ENCODE results near the gene C21orf91. TPM values are rescaled to one million over a fixed set of nuclear protein-coding genes. Genes with fewer than 3 reads are reported as not detected.

Gene C21orf91
- total and polyA plus RNA-seq, 2 experiments from 2014 or later, result 10.9 to 20.0 TPM

DNA sequence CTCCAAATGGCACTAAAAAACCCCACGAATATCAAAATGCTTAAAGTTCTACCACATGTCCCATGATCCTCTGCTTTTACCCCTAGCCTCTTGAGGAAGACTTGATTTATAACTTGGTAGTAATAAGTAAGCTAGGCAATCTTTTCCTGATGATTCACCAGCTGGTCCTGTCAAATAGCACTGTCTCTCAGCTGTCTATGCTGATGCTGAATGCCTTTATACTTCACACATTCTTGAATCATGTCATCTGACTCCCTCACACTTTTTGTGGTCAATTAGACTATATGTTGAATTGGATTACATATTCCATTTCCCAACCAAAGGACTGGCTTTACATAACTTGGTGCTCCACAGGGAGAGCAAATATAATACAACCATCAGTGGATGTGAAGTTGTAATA, 16.6 kb downstream of the C21orf91 start:
- TF ChIP-seq POLR2AphosphoS5 (IDR thresholded peaks at IDR 0.05; ENCODE audit: low read depth), result no peak
- TF ChIP-seq ZNF331 (CRISPR knock-in tag; IDR thresholded peaks at IDR 0.05; ENCODE audit: low read depth), result no peak
- TF ChIP-seq, protein P1, sequence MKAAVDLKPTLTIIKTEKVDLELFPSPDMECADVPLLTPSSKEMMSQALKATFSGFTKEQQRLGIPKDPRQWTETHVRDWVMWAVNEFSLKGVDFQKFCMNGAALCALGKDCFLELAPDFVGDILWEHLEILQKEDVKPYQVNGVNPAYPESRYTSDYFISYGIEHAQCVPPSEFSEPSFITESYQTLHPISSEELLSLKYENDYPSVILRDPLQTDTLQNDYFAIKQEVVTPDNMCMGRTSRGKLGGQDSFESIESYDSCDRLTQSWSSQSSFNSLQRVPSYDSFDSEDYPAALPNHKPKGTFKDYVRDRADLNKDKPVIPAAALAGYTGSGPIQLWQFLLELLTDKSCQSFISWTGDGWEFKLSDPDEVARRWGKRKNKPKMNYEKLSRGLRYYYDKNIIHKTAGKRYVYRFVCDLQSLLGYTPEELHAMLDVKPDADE (IDR thresholded peaks at IDR 0.05), result no peak
- TF ChIP-seq, protein P2, sequence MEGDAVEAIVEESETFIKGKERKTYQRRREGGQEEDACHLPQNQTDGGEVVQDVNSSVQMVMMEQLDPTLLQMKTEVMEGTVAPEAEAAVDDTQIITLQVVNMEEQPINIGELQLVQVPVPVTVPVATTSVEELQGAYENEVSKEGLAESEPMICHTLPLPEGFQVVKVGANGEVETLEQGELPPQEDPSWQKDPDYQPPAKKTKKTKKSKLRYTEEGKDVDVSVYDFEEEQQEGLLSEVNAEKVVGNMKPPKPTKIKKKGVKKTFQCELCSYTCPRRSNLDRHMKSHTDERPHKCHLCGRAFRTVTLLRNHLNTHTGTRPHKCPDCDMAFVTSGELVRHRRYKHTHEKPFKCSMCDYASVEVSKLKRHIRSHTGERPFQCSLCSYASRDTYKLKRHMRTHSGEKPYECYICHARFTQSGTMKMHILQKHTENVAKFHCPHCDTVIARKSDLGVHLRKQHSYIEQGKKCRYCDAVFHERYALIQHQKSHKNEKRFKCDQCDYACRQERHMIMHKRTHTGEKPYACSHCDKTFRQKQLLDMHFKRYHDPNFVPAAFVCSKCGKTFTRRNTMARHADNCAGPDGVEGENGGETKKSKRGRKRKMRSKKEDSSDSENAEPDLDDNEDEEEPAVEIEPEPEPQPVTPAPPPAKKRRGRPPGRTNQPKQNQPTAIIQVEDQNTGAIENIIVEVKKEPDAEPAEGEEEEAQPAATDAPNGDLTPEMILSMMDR (conservative IDR thresholded peaks at IDR 0.05; ENCODE audit: low read depth in 2 of 2), result no peak
- TF ChIP-seq, protein P3, sequence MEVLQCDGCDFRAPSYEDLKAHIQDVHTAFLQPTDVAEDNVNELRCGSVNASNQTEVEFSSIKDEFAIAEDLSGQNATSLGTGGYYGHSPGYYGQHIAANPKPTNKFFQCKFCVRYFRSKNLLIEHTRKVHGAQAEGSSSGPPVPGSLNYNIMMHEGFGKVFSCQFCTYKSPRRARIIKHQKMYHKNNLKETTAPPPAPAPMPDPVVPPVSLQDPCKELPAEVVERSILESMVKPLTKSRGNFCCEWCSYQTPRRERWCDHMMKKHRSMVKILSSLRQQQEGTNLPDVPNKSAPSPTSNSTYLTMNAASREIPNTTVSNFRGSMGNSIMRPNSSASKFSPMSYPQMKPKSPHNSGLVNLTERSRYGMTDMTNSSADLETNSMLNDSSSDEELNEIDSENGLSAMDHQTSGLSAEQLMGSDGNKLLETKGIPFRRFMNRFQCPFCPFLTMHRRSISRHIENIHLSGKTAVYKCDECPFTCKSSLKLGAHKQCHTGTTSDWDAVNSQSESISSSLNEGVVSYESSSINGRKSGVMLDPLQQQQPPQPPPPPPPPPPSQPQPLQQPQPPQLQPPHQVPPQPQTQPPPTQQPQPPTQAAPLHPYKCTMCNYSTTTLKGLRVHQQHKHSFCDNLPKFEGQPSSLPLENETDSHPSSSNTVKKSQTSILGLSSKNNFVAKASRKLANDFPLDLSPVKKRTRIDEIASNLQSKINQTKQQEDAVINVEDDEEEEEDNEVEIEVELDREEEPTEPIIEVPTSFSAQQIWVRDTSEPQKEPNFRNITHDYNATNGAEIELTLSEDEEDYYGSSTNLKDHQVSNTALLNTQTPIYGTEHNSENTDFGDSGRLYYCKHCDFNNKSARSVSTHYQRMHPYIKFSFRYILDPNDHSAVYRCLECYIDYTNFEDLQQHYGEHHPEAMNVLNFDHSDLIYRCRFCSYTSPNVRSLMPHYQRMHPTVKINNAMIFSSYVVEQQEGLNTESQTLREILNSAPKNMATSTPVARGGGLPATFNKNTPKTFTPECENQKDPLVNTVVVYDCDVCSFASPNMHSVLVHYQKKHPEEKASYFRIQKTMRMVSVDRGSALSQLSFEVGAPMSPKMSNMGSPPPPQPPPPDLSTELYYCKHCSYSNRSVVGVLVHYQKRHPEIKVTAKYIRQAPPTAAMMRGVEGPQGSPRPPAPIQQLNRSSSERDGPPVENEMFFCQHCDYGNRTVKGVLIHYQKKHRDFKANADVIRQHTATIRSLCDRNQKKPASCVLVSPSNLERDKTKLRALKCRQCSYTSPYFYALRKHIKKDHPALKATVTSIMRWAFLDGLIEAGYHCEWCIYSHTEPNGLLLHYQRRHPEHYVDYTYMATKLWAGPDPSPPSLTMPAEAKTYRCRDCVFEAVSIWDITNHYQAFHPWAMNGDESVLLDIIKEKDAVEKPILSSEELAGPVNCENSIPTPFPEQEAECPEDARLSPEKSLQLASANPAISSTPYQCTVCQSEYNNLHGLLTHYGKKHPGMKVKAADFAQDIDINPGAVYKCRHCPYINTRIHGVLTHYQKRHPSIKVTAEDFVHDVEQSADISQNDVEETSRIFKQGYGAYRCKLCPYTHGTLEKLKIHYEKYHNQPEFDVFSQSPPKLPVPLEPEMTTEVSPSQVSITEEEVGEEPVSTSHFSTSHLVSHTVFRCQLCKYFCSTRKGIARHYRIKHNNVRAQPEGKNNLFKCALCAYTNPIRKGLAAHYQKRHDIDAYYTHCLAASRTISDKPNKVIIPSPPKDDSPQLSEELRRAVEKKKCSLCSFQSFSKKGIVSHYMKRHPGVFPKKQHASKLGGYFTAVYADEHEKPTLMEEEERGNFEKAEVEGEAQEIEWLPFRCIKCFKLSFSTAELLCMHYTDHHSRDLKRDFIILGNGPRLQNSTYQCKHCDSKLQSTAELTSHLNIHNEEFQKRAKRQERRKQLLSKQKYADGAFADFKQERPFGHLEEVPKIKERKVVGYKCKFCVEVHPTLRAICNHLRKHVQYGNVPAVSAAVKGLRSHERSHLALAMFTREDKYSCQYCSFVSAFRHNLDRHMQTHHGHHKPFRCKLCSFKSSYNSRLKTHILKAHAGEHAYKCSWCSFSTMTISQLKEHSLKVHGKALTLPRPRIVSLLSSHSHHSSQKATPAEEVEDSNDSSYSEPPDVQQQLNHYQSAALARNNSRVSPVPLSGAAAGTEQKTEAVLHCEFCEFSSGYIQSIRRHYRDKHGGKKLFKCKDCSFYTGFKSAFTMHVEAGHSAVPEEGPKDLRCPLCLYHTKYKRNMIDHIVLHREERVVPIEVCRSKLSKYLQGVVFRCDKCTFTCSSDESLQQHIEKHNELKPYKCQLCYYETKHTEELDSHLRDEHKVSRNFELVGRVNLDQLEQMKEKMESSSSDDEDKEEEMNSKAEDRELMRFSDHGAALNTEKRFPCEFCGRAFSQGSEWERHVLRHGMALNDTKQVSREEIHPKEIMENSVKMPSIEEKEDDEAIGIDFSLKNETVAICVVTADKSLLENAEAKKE (CRISPR knock-in tag; IDR thresholded peaks at IDR 0.05), result no peak
- peaks cover 8% of the 10 kb centered on the region for H3K27me3 Mint-ChIP-seq (ENCODE audit: insufficient read depth, low read depth, poor library complexity)
- Histone ChIP-seq H3K4me2 (no peak overlapping the region), H4K20me1 (replicated peaks; ENCODE audit: insufficient read depth) (no peaks in the 10 kb centered on the region), H3K9me2 (ENCODE audit: insufficient read depth) (no peaks in the 10 kb centered on the region), H3F3A (replicated peaks; ENCODE audit: low read depth) (no peaks in the 10 kb centered on the region), H3K4me3 (no peak overlapping the region), H3K79me2 (replicated peaks; ENCODE audit: insufficient read depth) (peaks cover 34% of the 10 kb centered on the region), H3K4me1 (ENCODE audit: insufficient read depth) (no peaks in the 10 kb centered on the region), H3K36me3 (ENCODE audit: insufficient read depth) (peaks cover 4% of the 10 kb centered on the region), H3K27me3 (ENCODE audit: insufficient read depth) (no peaks in the 10 kb centered on the region), H2AFZ (no peak overlapping the region), H3K27ac (ENCODE audit: low read depth) (no peak overlapping the region)
- no peak overlapping the region for H3K27ac Mint-ChIP-seq
- peaks cover 12% of the 10 kb centered on the region for H3K9me3 Mint-ChIP-seq
- DNase-seq (ENCODE audit: low spot score) (no peak), ATAC-seq (no peak)
- H3K4me3 Mint-ChIP-seq, result no peak overlapping the region
- peaks cover 3% of the 10 kb centered on the region; the same call in 1 of the 3 replicates for H3K4me1 Mint-ChIP-seq
- peaks cover 56% of the 10 kb centered on the region for H3K36me3 Mint-ChIP-seq (ENCODE audit: low read depth)

All from GM23338 (cell line).